ENCODE results near the gene TBC1D23. TPM values are rescaled to one million over a fixed set of nuclear protein-coding genes. Genes with fewer than 3 reads are reported as not detected.

TBC1D23 gene
- total and polyA plus RNA-seq, 9 of the 15 experiments (the other 6 are each of a cell fraction or from before 2014, with no cell fraction given) = 23.4 to 85.8 (median 43.7) TPM

DNA sequence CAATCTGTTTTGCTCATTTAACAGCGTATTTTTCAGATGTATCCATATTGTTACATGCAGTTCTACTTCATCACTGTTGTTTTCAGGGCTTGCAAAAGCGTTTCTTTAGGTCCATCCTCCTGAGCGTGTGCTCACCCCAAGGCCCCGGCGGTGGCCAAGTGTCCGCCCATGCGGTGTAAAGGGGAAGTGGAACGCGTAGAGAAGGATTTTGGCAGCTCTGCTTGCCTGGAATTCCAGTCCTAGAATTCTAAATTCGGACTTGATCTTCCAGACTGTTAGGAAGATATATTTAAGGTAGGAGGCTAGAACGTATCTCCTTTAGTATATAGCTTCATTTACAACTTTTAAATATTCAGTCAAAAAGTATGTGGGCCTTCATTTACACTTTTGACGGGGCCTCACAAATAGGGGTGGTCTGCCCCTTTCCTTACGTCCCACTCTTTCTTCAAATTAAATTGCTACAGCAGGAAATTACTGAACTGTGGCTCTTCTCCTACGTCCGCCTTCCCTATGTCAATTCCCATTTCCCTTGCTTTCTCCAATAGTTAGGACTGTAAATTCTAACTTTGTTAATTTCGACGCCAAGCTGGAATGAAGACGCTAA is 609 bp upstream of the TBC1D23 start (continued):
- TF ChIP-seq CBFA2T2 (conservative IDR thresholded peaks at IDR 0.05) (no peak), CEBPG (CRISPR knock-in tag; IDR thresholded peaks at IDR 0.05) (no peak), CEBPG (tag; conservative IDR thresholded peaks at IDR 0.05 in 1 of 2, IDR thresholded peaks at IDR 0.05 in 1 of 2) (no peak), ZFP36 (IDR thresholded peaks at IDR 0.05; ENCODE audit: low read depth, low read length, partially characterized antibody) (no peak), ZNF696 (CRISPR knock-in tag; conservative IDR thresholded peaks at IDR 0.05) (no peak), NCOA2 (IDR thresholded peaks at IDR 0.05; ENCODE audit: partially characterized antibody in 2 of 2) (no peak), GABPA (tag; conservative IDR thresholded peaks at IDR 0.05; ENCODE audit: low read depth) (no peak; the same call in 1 of the 2 replicates), CBX2 (IDR thresholded peaks at IDR 0.05; ENCODE audit: insufficient read depth, low read length, poor library complexity, severe bottlenecking) (no peak)
- TF ChIP-seq, protein P1, sequence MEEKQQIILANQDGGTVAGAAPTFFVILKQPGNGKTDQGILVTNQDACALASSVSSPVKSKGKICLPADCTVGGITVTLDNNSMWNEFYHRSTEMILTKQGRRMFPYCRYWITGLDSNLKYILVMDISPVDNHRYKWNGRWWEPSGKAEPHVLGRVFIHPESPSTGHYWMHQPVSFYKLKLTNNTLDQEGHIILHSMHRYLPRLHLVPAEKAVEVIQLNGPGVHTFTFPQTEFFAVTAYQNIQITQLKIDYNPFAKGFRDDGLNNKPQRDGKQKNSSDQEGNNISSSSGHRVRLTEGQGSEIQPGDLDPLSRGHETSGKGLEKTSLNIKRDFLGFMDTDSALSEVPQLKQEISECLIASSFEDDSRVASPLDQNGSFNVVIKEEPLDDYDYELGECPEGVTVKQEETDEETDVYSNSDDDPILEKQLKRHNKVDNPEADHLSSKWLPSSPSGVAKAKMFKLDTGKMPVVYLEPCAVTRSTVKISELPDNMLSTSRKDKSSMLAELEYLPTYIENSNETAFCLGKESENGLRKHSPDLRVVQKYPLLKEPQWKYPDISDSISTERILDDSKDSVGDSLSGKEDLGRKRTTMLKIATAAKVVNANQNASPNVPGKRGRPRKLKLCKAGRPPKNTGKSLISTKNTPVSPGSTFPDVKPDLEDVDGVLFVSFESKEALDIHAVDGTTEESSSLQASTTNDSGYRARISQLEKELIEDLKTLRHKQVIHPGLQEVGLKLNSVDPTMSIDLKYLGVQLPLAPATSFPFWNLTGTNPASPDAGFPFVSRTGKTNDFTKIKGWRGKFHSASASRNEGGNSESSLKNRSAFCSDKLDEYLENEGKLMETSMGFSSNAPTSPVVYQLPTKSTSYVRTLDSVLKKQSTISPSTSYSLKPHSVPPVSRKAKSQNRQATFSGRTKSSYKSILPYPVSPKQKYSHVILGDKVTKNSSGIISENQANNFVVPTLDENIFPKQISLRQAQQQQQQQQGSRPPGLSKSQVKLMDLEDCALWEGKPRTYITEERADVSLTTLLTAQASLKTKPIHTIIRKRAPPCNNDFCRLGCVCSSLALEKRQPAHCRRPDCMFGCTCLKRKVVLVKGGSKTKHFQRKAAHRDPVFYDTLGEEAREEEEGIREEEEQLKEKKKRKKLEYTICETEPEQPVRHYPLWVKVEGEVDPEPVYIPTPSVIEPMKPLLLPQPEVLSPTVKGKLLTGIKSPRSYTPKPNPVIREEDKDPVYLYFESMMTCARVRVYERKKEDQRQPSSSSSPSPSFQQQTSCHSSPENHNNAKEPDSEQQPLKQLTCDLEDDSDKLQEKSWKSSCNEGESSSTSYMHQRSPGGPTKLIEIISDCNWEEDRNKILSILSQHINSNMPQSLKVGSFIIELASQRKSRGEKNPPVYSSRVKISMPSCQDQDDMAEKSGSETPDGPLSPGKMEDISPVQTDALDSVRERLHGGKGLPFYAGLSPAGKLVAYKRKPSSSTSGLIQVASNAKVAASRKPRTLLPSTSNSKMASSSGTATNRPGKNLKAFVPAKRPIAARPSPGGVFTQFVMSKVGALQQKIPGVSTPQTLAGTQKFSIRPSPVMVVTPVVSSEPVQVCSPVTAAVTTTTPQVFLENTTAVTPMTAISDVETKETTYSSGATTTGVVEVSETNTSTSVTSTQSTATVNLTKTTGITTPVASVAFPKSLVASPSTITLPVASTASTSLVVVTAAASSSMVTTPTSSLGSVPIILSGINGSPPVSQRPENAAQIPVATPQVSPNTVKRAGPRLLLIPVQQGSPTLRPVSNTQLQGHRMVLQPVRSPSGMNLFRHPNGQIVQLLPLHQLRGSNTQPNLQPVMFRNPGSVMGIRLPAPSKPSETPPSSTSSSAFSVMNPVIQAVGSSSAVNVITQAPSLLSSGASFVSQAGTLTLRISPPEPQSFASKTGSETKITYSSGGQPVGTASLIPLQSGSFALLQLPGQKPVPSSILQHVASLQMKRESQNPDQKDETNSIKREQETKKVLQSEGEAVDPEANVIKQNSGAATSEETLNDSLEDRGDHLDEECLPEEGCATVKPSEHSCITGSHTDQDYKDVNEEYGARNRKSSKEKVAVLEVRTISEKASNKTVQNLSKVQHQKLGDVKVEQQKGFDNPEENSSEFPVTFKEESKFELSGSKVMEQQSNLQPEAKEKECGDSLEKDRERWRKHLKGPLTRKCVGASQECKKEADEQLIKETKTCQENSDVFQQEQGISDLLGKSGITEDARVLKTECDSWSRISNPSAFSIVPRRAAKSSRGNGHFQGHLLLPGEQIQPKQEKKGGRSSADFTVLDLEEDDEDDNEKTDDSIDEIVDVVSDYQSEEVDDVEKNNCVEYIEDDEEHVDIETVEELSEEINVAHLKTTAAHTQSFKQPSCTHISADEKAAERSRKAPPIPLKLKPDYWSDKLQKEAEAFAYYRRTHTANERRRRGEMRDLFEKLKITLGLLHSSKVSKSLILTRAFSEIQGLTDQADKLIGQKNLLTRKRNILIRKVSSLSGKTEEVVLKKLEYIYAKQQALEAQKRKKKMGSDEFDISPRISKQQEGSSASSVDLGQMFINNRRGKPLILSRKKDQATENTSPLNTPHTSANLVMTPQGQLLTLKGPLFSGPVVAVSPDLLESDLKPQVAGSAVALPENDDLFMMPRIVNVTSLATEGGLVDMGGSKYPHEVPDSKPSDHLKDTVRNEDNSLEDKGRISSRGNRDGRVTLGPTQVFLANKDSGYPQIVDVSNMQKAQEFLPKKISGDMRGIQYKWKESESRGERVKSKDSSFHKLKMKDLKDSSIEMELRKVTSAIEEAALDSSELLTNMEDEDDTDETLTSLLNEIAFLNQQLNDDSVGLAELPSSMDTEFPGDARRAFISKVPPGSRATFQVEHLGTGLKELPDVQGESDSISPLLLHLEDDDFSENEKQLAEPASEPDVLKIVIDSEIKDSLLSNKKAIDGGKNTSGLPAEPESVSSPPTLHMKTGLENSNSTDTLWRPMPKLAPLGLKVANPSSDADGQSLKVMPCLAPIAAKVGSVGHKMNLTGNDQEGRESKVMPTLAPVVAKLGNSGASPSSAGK (IDR thresholded peaks at IDR 0.05) = peak; percentile 87
- TF ChIP-seq, protein P2, sequence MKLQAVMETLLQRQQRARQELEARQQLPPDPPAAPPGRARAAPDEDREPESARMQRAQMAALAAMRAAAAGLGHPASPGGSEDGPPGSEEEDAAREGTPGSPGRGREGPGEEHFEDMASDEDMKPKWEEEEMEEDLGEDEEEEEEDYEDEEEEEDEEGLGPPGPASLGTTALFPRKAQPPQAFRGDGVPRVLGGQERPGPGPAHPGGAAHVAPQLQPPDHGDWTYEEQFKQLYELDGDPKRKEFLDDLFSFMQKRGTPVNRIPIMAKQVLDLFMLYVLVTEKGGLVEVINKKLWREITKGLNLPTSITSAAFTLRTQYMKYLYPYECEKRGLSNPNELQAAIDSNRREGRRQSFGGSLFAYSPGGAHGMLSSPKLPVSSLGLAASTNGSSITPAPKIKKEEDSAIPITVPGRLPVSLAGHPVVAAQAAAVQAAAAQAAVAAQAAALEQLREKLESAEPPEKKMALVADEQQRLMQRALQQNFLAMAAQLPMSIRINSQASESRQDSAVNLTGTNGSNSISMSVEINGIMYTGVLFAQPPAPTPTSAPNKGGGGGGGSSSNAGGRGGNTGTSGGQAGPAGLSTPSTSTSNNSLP (IDR thresholded peaks at IDR 0.05; ENCODE audit: borderline replicate concordance, low read depth, low read length) = no peak
- TF ChIP-seq, protein P3, sequence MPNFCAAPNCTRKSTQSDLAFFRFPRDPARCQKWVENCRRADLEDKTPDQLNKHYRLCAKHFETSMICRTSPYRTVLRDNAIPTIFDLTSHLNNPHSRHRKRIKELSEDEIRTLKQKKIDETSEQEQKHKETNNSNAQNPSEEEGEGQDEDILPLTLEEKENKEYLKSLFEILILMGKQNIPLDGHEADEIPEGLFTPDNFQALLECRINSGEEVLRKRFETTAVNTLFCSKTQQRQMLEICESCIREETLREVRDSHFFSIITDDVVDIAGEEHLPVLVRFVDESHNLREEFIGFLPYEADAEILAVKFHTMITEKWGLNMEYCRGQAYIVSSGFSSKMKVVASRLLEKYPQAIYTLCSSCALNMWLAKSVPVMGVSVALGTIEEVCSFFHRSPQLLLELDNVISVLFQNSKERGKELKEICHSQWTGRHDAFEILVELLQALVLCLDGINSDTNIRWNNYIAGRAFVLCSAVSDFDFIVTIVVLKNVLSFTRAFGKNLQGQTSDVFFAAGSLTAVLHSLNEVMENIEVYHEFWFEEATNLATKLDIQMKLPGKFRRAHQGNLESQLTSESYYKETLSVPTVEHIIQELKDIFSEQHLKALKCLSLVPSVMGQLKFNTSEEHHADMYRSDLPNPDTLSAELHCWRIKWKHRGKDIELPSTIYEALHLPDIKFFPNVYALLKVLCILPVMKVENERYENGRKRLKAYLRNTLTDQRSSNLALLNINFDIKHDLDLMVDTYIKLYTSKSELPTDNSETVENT (CRISPR knock-in tag; IDR thresholded peaks at IDR 0.05) = no peak

Measured in K562 (cell line).